Fibroblast of the aortic adventitia (primary cell): Measurements from ENCODE around the gene TAF4. TPM values are rescaled to one million over a fixed set of nuclear protein-coding genes. Genes with fewer than 3 reads are reported as not detected.

Experiments
- DNase-seq: peaks from one replicate; pipeline ENCODE4 v3.0.0-alpha.2; 2010; ENCODE audit warnings: low read depth
- H3K4me3 ChIP-seq: 2 replicates; pipeline ENCODE4 v1.5.1; 2011; ENCODE audit warnings: low read depth, mild to moderate bottlenecking, control low read depth, low read length, moderate library complexity
- total RNA-seq: library from RNA; depleted of rRNA; stranded (reverse); fragments of >200 nt; gene quantifications from 2 replicates; pipeline ENCODE4 v1.2.3, GENCODE V29; 2012; ENCODE audit warnings: low replicate concordance
- TF ChIP-seq, protein P1 (sequence below): IDR thresholded peaks from 2 replicates; pipeline ENCODE4 v1.5.1; 2011; ENCODE audit warnings: mild to moderate bottlenecking, low read length, control low read depth, inconsistent platforms; ENCODE audit not compliant: insufficient read depth

Gene TAF4, protein sequence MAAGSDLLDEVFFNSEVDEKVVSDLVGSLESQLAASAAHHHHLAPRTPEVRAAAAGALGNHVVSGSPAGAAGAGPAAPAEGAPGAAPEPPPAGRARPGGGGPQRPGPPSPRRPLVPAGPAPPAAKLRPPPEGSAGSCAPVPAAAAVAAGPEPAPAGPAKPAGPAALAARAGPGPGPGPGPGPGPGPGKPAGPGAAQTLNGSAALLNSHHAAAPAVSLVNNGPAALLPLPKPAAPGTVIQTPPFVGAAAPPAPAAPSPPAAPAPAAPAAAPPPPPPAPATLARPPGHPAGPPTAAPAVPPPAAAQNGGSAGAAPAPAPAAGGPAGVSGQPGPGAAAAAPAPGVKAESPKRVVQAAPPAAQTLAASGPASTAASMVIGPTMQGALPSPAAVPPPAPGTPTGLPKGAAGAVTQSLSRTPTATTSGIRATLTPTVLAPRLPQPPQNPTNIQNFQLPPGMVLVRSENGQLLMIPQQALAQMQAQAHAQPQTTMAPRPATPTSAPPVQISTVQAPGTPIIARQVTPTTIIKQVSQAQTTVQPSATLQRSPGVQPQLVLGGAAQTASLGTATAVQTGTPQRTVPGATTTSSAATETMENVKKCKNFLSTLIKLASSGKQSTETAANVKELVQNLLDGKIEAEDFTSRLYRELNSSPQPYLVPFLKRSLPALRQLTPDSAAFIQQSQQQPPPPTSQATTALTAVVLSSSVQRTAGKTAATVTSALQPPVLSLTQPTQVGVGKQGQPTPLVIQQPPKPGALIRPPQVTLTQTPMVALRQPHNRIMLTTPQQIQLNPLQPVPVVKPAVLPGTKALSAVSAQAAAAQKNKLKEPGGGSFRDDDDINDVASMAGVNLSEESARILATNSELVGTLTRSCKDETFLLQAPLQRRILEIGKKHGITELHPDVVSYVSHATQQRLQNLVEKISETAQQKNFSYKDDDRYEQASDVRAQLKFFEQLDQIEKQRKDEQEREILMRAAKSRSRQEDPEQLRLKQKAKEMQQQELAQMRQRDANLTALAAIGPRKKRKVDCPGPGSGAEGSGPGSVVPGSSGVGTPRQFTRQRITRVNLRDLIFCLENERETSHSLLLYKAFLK
- 2.9 and 5.4 TPM in 2 replicates for total RNA-seq

DNA sequence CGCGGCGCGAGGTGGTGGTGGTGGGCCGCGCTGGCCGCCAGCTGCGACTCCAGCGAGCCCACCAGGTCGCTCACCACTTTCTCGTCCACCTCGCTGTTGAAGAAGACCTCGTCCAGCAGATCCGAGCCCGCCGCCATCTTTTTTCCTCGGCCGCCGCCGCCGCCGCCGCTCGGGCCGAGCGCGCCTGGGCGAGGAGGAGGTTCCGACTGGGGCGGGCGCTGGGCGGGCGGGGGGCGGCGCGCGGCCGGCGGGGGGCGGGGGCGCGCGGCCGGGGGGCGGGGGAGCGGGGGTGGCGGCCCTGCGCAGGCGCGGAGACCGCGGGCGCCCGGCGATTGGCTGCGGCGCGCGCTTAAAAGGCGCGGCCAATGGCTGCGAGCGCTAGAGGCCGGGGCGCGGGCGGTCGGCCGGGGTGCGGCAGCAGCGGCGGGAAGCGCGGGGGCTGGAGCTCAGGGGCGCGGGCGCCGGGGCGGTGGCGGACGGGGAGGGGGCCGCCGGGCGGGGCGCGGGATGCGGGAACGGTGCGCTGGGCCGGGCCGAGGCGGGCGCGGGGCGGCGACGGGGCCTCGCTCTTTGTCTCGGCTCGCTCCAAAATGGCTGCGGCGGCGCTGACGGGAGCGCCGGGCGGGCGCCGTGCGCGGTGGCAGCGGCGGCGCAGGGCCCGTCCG is at the start of gene TAF4:
Gene TAF4 (minus strand): TSS at position 208 of the 665 bp plus-strand sequence. CDS start 71 bp downstream, at position 137.
- peak within 1 kb of the TSS; percentile 72 for H3K4me3 ChIP-seq
- TF ChIP-seq, protein P1, sequence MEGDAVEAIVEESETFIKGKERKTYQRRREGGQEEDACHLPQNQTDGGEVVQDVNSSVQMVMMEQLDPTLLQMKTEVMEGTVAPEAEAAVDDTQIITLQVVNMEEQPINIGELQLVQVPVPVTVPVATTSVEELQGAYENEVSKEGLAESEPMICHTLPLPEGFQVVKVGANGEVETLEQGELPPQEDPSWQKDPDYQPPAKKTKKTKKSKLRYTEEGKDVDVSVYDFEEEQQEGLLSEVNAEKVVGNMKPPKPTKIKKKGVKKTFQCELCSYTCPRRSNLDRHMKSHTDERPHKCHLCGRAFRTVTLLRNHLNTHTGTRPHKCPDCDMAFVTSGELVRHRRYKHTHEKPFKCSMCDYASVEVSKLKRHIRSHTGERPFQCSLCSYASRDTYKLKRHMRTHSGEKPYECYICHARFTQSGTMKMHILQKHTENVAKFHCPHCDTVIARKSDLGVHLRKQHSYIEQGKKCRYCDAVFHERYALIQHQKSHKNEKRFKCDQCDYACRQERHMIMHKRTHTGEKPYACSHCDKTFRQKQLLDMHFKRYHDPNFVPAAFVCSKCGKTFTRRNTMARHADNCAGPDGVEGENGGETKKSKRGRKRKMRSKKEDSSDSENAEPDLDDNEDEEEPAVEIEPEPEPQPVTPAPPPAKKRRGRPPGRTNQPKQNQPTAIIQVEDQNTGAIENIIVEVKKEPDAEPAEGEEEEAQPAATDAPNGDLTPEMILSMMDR = no peak
- DNase-seq = peak; percentile 66

DNA sequence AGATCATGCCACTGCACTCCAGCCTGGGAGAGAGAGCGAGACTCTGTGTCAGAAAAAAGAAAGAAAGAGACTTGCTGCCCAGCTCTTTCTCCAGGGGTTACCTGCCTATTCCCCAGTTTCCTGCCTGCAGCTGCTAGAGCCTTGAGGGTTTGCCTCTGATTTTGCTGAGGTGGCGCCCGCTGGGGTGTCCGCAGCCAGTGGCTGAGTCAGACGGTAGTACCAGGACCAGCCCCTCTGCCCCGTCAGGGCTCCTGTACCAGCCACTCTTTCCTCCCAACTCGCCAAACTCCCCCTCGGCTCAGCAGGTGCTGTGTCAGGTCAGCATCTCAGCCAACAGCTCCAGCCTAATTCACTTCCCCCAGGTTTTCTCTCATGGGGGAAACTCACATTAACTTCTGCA is 49.2 kb upstream of the TAF4 start:
- TF ChIP-seq, protein P1 = no peak
- H3K4me3 ChIP-seq = no peak overlapping the region
- DNase-seq = no peak

DNA sequence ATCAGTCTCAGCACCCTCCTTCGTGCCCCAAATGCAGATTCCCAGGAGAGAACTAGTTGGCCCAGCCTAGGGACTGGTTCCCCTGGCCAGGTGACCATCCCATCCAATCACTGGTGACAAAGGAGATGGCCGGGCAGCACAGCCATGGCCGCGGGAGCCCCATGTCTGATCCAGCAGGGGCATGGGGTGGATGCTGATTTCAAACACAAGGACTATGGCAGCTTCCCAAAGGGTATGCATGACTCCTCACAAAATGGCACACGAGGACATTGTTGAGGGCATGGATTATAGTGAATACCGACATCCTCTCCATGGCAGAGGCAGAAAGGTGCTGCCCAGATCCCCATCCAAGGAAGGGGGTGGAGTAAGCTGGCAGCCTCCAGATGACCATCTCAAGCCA is 46.7 kb upstream of the TAF4 start:
- TF ChIP-seq, protein P1 = no peak
- no peak for DNase-seq
- no peak overlapping the region for H3K4me3 ChIP-seq

DNA sequence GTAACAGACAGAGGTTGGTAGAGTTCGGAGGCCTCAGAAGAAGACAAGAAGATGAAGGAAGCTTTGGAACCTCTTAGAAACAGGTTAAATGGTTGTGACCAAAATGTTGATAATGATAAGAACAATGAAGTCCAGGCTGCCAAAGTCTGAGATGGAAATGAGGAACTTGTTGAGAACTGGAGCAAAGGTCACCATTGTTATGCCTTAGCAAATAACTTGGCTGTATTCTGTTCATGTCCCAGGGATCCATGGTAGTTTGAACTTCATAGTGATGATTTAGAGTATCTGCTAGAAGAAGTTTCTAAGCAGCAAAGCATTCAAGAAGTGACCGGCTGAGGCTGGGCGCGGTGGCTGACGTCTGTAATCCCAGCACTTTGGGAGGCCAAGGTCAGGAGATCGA is 45.5 kb upstream of the TAF4 start:
- no peak for DNase-seq
- TF ChIP-seq, protein P1 = no peak
- no peak overlapping the region for H3K4me3 ChIP-seq

DNA sequence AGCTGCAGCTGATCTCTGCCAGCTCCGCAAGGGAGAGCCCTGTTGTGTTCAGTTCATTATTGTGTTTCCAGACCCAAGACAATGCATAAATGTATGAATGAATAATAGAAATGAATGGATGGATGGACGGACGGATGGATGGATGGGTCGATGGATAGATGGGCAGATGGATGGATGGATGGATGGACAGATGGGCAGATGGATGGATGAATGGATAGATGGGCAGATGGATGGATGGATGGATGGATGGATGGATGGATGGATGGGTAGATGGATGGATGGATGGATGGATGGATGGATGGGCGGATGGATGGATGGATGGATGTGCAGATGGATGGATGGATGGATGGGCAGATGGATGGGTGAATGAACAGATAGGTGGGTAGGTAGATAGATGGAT is 39.9 kb upstream of the TAF4 start:
- DNase-seq = no peak
- H3K4me3 ChIP-seq = no peak overlapping the region

More for the DNA sequence above, 39.9 kb upstream of the TAF4 start:
- TF ChIP-seq, protein P1 = no peak
